Measurements from ENCODE around the gene NMT2.

Gene NMT2

DNA sequence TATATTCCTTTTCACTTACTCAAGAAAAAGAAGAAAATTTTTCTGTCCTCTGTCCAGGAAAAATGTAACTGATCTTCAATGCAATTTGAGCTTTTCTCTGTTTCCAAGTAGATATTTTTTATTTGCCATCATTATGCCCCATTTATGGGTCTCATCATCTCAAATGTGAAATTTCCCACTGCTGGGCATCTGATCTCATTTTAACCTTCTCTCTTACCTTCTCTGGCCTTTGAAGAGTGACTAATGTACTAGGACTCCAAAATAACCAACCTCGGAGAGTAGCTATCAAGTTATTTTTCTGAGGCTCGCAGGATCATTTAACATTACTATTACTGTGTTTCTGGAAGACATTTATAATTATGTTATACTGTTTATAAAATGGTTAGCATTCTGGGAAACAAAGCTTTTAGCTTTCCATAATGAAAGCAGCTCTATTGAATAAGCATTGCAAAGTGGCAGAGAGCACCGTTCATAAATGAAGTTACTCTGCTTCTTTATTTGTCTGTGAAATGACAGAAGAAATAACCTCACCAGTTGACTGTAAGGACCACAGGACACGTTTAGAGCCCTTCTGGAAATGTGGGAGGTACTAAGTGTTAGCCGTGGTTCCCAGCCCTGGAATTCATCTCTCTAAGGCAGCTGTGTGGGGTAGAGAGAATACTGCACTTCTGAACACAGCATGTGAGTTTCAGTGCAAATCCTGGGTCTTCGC is 33.3 kb upstream of the NMT2 start:
- 77% methylated on average over 5 of the region's 6 CpGs for WGBS

DNA sequence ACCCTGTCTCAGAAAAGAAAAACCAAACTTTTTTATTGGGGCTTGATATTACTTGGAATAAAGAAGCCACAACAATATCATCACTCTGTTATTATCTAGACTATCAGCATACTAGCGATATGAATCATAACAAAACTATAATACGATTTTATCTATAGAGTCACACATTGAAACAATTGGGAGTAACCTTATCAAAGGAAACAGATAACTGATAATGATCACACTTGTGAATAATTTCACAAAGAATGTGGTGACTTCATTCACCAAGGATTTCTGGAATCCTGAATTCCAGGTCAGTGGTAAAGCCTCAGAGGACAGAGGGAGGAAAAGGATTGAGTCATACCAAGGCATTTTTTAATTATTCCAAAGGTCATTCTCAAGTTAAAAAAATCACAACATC is 32.1 kb upstream of the NMT2 start:
- Histone ChIP-seq H3K9me3 (ENCODE audit: insufficient read depth, low read depth, low read length) (no peaks in the 10 kb centered on the region), H3K4me3 (ENCODE audit: low read length) (no peak overlapping the region), H3K36me3 (ENCODE audit: insufficient read depth, low read length) (no peaks in the 10 kb centered on the region), H3K27ac (ENCODE audit: low read depth, low read length) (peak overlapping the region; percentile 11; the same call in 1 of the 2 replicates), H3K4me1 (ENCODE audit: insufficient read depth, low read length) (peaks cover 19% of the 10 kb centered on the region), H3K9ac (ENCODE audit: low read depth, low read length) (0 out of 2 replicates have a peak overlapping the region, but pooled peaks have one; percentile 37), H3K27me3 (ENCODE audit: insufficient read depth, low read length) (no peaks in the 10 kb centered on the region)
- WGBS = 95% methylated on average over 2 of the region's 2 CpGs

More for the DNA sequence above, 33.3 kb upstream of the NMT2 start:
- Histone ChIP-seq H3K9me3 (ENCODE audit: insufficient read depth, low read depth, low read length) (no peaks in the 10 kb centered on the region), H3K4me1 (ENCODE audit: insufficient read depth, low read length) (peaks cover 15% of the 10 kb centered on the region; the same call in 1 of the 2 replicates), H3K4me3 (ENCODE audit: low read length) (no peak overlapping the region), H3K36me3 (ENCODE audit: insufficient read depth, low read length) (no peaks in the 10 kb centered on the region), H3K27me3 (ENCODE audit: insufficient read depth, low read length) (no peaks in the 10 kb centered on the region), H3K9ac (ENCODE audit: low read depth, low read length) (no peak overlapping the region), H3K27ac (ENCODE audit: low read depth, low read length) (no peak overlapping the region)

DNA sequence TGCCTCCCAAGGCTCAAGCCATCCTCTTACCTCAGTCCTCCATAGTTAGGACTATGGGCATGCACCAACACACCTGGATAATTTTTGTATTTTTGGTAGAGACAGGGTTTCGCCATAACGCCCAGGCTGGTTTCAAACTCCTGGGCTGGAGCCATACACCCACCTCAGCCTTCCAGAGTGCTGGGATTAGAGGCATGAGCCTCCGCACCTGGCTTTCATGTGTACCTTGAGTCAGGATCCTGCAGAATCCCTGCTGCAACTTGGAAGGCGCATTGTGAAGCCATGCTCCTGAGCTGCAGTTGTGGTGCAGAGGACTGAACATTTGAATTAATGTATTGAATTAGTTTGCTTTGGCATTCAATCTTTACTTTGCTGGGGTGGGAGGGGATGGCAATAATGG is 29.4 kb upstream of the NMT2 start:
- Histone ChIP-seq H3K27ac (ENCODE audit: low read depth, low read length) (no peak overlapping the region), H3K36me3 (ENCODE audit: insufficient read depth, low read length) (no peaks in the 10 kb centered on the region), H3K4me3 (ENCODE audit: low read length) (no peak overlapping the region), H3K27me3 (ENCODE audit: insufficient read depth, low read length) (no peaks in the 10 kb centered on the region), H3K9ac (ENCODE audit: low read depth, low read length) (no peak overlapping the region), H3K9me3 (ENCODE audit: insufficient read depth, low read depth, low read length) (no peaks in the 10 kb centered on the region), H3K4me1 (ENCODE audit: insufficient read depth, low read length) (peaks cover 21% of the 10 kb centered on the region)
- WGBS = 94% methylated on average over 4 of the region's 4 CpGs

DNA sequence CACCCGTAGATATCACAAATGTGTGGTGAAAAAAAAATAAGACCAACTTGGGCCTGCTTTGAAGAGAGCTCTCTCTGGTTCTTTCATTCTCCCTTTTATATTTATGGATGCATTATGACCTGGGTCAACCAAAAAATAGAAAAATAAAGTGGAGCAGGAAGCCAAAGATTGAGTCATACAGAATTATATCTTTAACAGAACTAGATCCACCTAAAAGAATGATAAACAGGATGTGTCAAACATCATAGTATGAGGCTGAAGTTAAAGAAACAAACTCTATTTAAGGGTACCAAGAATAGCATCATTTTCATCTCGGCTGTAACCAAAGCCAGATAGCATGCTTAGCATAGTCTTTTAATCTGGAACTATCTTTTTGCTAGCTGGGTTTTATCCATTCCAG is 28.8 kb upstream of the NMT2 start:
- Histone ChIP-seq H3K4me3 (ENCODE audit: low read length) (no peak overlapping the region), H3K27me3 (ENCODE audit: insufficient read depth, low read length) (no peaks in the 10 kb centered on the region), H3K4me1 (ENCODE audit: insufficient read depth, low read length) (peaks cover 21% of the 10 kb centered on the region), H3K9ac (ENCODE audit: low read depth, low read length) (no peak overlapping the region), H3K27ac (ENCODE audit: low read depth, low read length) (no peak overlapping the region), H3K36me3 (ENCODE audit: insufficient read depth, low read length) (no peaks in the 10 kb centered on the region), H3K9me3 (ENCODE audit: insufficient read depth, low read depth, low read length) (no peaks in the 10 kb centered on the region)
- WGBS = 97% methylated on average over 2 of the region's 2 CpGs

DNA sequence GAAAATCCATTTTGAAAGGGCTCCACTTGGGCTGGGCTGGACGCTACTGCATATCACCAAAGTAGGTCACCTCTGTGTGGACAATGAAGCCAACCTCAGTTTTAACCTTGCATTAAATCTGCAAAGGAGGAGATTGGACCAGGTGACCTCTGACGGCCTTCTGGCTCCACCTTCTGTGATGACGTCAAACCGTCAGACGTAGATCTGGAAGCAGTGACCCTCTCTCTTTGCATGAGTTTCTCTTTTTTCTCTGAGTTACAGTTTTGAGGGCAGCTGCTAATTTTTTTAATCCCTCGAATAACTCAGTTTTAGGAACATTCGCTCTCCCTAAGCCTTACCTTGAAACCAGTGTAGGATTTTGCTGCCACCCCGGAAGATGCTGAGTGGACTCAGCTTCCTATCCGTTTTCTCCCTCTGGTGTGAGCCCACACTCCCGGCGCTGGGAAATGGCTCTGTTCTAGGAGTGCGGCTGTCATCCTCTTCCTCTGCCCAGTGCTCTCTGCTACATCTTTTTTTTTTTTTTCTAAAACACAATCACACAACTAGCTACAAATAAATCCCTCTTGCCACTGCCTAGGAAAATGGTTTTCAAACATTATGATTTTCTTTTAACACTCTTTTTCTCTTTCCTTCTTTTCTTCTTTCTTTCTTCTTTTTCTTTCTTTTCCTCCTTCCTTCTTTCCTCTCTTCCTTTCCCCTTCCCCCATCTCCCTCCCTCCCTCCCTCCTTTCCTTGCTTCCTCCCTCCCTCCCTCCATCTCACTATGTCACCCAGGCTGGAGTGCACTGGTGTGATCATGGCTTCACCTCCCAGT is 27.7 kb upstream of the NMT2 start:
- H3K4me1 ChIP-seq (ENCODE audit: insufficient read depth, low read length) = peaks cover 21% of the 10 kb centered on the region
- no peaks in the 10 kb centered on the region for H3K9me3 ChIP-seq (ENCODE audit: insufficient read depth, low read depth, low read length)
- H3K36me3 ChIP-seq (ENCODE audit: insufficient read depth, low read length) = no peaks in the 10 kb centered on the region
- H3K27ac ChIP-seq (ENCODE audit: low read depth, low read length) = no peak overlapping the region
- no peak overlapping the region for H3K9ac ChIP-seq (ENCODE audit: low read depth, low read length)
- H3K4me3 ChIP-seq (ENCODE audit: low read length) = no peak overlapping the region
- no peaks in the 10 kb centered on the region for H3K27me3 ChIP-seq (ENCODE audit: insufficient read depth, low read length)
- WGBS = 86% methylated on average over 12 of the region's 12 CpGs

DNA sequence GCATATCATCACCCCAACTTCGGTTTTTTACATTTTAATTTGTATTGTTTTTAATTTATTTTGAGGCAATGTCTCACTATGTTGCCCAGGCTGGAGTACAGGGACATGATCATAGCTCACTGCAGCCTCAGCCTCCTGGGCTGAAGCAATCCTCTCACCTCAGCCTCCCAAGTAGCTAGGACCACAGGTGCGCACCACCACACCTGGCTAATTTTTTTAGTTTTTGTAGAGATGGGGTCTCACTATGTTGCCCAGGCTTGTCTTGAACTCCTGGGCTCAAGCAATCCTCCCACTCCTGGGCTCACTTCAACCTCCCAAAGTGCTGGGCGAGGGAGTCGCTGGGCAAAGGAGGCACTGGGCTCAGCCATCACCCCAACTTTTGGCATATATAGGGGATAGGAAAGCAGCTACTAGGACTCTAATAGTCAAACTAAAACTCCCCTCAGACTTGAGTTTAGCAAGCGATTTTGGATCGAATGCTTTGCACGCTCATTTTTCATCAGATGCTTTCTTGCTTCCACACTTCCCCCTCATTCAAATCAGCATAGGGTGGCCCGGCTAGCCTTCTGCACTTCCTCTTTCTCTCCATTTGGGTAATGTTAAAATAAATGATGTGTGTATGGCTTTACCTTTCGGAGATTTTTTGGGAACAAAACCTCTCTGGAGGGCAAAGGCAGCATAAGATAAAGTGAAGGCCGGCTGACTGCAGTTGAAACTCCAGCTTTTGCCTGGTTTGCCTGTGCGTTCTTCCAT is 20.8 kb upstream of the NMT2 start:
- no peaks in the 10 kb centered on the region for H3K9me3 ChIP-seq (ENCODE audit: insufficient read depth, low read depth, low read length)
- no peak overlapping the region for H3K4me3 ChIP-seq (ENCODE audit: low read length)
- no peaks in the 10 kb centered on the region for H3K36me3 ChIP-seq (ENCODE audit: insufficient read depth, low read length)
- H3K27me3 ChIP-seq (ENCODE audit: insufficient read depth, low read length) = no peaks in the 10 kb centered on the region
- H3K27ac ChIP-seq (ENCODE audit: low read depth, low read length) = no peak overlapping the region
- H3K9ac ChIP-seq (ENCODE audit: low read depth, low read length) = no peak overlapping the region
- H3K4me1 ChIP-seq (ENCODE audit: insufficient read depth, low read length) = no peaks in the 10 kb centered on the region
- WGBS = 91% methylated on average over 8 of the region's 11 CpGs

DNA sequence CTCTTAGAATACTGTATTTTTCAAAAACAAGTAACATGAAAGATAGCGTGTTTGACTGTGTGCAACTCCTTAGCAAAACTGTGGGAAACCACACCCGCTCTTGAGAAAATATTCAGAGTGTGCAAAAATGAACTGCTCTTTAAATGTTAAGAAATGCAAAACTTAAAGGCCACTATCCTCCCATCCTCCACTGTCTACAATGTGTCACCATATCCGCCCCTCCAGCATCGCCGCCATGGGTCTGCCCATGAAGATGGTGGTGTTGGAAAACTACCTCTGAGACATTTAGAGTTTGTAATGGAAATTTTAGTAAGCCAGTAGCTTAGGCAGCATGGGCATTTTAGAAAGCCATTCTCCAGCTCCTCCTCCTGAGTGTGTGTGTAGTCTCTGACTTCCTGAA is 20.1 kb upstream of the NMT2 start:
- Histone ChIP-seq H3K36me3 (ENCODE audit: insufficient read depth, low read length) (no peaks in the 10 kb centered on the region), H3K4me1 (ENCODE audit: insufficient read depth, low read length) (no peaks in the 10 kb centered on the region)
- 97% methylated on average over 5 of the region's 5 CpGs for WGBS

DNA sequence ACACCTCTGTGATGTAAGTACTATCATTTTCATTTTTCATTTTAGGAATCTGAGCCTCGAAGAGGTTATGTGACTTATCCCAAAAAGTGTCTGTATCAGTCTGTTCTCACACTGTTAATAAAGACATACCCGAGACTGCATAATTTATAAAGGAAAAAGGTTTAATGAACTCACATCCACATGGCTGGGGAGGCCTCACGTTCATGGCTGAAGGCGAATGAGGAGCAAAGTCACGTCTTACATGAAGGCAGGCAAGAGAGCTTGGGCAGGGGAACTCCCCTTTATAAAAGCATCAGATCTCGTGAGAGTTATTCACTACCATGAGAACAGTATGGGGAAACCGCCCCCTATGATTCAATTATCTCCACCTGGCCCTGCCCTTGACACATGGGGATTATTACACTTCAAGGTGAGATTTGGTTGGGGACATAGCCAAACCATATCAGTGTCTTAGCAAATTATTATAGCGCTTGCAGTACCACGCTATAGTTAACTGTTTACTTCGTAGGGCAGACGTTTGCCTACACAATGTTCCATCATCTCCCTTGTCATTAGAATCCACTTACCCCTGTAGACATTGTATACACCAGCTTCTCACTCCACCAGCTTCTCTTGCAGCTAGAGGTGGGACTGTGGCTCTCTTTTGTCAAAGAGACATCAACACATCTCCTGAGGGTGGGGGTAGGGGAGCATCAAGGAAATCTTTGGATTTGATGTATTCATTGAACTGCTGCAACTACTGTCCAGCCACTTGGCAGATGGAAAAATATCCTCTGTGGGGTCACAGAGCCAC is 15.4 kb upstream of the NMT2 start:
- no peaks in the 10 kb centered on the region for H3K4me1 ChIP-seq (ENCODE audit: insufficient read depth, low read length)
- no peaks in the 10 kb centered on the region for H3K9me3 ChIP-seq (ENCODE audit: insufficient read depth, low read depth, low read length)
- H3K27ac ChIP-seq (ENCODE audit: low read depth, low read length) = no peak overlapping the region
- H3K9ac ChIP-seq (ENCODE audit: low read depth, low read length) = no peak overlapping the region
- WGBS = 97% methylated on average over 10 of the region's 11 CpGs
- no peak overlapping the region for H3K4me3 ChIP-seq (ENCODE audit: low read length)
- H3K36me3 ChIP-seq (ENCODE audit: insufficient read depth, low read length) = no peaks in the 10 kb centered on the region
- H3K27me3 ChIP-seq (ENCODE audit: insufficient read depth, low read length) = no peaks in the 10 kb centered on the region

More for the DNA sequence above, 20.1 kb upstream of the NMT2 start:
- Histone ChIP-seq H3K4me3 (ENCODE audit: low read length) (no peak overlapping the region), H3K9me3 (ENCODE audit: insufficient read depth, low read depth, low read length) (no peaks in the 10 kb centered on the region), H3K27ac (ENCODE audit: low read depth, low read length) (no peak overlapping the region), H3K9ac (ENCODE audit: low read depth, low read length) (no peak overlapping the region), H3K27me3 (ENCODE audit: insufficient read depth, low read length) (no peaks in the 10 kb centered on the region)

DNA sequence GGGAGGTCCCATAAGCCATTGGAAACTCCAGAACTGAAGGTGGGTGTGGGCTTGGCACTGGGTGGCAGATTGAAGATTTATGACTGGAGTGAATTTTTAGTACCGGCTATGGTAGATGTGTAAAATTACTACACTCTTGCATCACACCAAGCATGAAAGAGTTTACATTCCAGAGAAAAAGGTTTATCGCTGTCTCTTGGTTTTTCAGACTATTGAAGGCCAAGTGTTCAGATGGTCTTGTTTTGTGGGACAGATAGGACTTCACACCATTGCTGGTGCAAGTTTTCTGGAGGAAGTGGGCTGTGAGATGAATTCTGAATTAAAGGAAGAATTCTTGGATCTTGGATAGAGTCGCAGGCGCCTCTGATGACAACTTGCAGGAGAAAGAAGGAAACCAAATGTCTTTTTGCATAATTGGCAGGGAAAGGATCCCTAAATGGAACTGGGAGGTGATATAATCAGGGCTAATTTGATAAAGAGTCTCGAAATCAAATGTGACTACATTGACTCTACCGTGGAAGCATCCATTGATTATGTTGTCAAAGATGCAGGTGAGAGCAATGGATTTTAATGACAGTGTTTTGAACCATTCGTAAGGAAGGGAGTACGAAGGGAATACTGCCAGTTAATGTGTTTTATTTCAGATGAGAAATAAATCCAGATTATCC is 14.2 kb upstream of the NMT2 start:
- Histone ChIP-seq H3K36me3 (ENCODE audit: insufficient read depth, low read length) (no peaks in the 10 kb centered on the region), H3K4me3 (ENCODE audit: low read length) (no peak overlapping the region), H3K4me1 (ENCODE audit: insufficient read depth, low read length) (no peaks in the 10 kb centered on the region), H3K27ac (ENCODE audit: low read depth, low read length) (no peak overlapping the region), H3K9me3 (ENCODE audit: insufficient read depth, low read depth, low read length) (no peaks in the 10 kb centered on the region), H3K9ac (ENCODE audit: low read depth, low read length) (no peak overlapping the region), H3K27me3 (ENCODE audit: insufficient read depth, low read length) (no peaks in the 10 kb centered on the region)
- 92% methylated on average over 7 of the region's 8 CpGs for WGBS

DNA sequence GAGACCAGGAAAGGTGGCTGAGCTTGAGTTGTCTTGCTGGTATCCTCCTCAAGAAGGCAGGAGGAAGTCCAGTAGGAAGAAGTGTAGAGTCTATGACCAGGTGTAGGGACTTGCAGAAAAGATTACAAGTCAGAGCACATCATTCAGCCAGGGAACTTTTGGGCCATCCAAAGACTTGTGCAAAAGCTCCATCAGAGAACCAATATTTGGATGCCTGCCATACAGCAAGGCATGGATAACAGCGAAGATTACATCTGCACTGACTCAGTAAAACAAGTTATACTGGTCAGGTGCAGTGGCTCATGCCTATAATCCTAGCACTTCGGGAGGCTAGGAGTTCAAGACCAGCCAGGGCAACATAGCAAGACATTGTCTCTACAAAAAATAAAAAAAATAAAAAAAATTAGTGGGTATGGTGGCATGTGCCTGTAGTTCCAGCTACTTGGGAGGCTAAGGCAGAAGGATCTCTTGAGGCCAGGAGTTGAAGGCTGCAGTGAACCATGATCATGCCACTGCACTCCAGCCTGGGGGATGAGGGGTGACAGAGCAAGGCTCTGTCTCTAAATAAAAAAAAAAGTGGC is 13.2 kb upstream of the NMT2 start:
- Histone ChIP-seq H3K9me3 (ENCODE audit: insufficient read depth, low read depth, low read length) (no peaks in the 10 kb centered on the region), H3K36me3 (ENCODE audit: insufficient read depth, low read length) (no peaks in the 10 kb centered on the region), H3K27ac (ENCODE audit: low read depth, low read length) (no peak overlapping the region), H3K27me3 (ENCODE audit: insufficient read depth, low read length) (no peaks in the 10 kb centered on the region), H3K4me3 (ENCODE audit: low read length) (no peak overlapping the region), H3K9ac (ENCODE audit: low read depth, low read length) (no peak overlapping the region), H3K4me1 (ENCODE audit: insufficient read depth, low read length) (no peaks in the 10 kb centered on the region)
- 95% methylated on average over 2 of the region's 2 CpGs for WGBS
